ENCODE measurements around the gene FMOD. TPM values are rescaled to one million over a fixed set of nuclear protein-coding genes. Genes with fewer than 3 reads are reported as not detected.

Gene FMOD
- total and polyA plus RNA-seq, 2 experiments from 2014 or later = 2.3 to 7.6 TPM

GRCh38 chr1:203331224-203331623 lies 19.7 kb downstream of the FMOD start:
- Histone ChIP-seq H3K9me3 (ENCODE audit: low read depth) (no peaks in the 10 kb centered on the region), H3K36me3 (no peaks in the 10 kb centered on the region), H3K27me3 (no peaks in the 10 kb centered on the region), H3K4me1 (ENCODE audit: low read depth) (peaks cover 13% of the 10 kb centered on the region), H3K27ac (no peak overlapping the region), H3K4me3 (no peak overlapping the region)
- no peak for DNase-seq (ENCODE audit: low read depth in 1 of 2, low spot score in 1 of 2)
- no peak for TF ChIP-seq CTCF (IDR thresholded peaks at IDR 0.05; ENCODE audit: low read depth, low read length)

GRCh38 chr1:203328714-203329122 lies 22.2 kb downstream of the FMOD start:
- peak in 1 of 2 donors; percentile 54 for DNase-seq (ENCODE audit: low read depth in 1 of 2, low spot score in 1 of 2)

GRCh38 chr1:203327684-203328457 lies 23.1 kb downstream of the FMOD start:
- peak overlapping the region; percentile 76 for H3K27ac ChIP-seq
- H3K4me3 ChIP-seq = peak overlapping the region; percentile 12
- peak; percentile 54 for TF ChIP-seq CTCF (IDR thresholded peaks at IDR 0.05; ENCODE audit: low read depth, low read length)
- no peaks in the 10 kb centered on the region for H3K36me3 ChIP-seq
- H3K27me3 ChIP-seq = no peaks in the 10 kb centered on the region
- peak; percentile 50 to 69 for DNase-seq (ENCODE audit: low read depth in 1 of 2, low spot score in 1 of 2)
- peaks cover 24% of the 10 kb centered on the region for H3K4me1 ChIP-seq (ENCODE audit: low read depth)
- H3K9me3 ChIP-seq (ENCODE audit: low read depth) = no peaks in the 10 kb centered on the region

More at GRCh38 chr1:203328714-203329122, 22.2 kb downstream of the FMOD start:
- TF ChIP-seq CTCF (IDR thresholded peaks at IDR 0.05; ENCODE audit: low read depth, low read length) = no peak
- H3K4me3 ChIP-seq = no peak overlapping the region
- peaks cover 21% of the 10 kb centered on the region for H3K4me1 ChIP-seq (ENCODE audit: low read depth)
- no peaks in the 10 kb centered on the region for H3K27me3 ChIP-seq
- H3K27ac ChIP-seq = no peak overlapping the region
- no peaks in the 10 kb centered on the region for H3K36me3 ChIP-seq
- no peaks in the 10 kb centered on the region for H3K9me3 ChIP-seq (ENCODE audit: low read depth)

GRCh38 chr1:203326830-203327683 lies 23.9 kb downstream of the FMOD start:
- no peaks in the 10 kb centered on the region for H3K27me3 ChIP-seq
- H3K9me3 ChIP-seq (ENCODE audit: low read depth) = no peaks in the 10 kb centered on the region
- peak; percentile 92 to 95 for DNase-seq (ENCODE audit: low read depth in 1 of 2, low spot score in 1 of 2)
- no peaks in the 10 kb centered on the region for H3K36me3 ChIP-seq
- H3K4me1 ChIP-seq (ENCODE audit: low read depth) = peaks cover 24% of the 10 kb centered on the region
- H3K4me3 ChIP-seq = peak overlapping the region; percentile 22
- no peak for TF ChIP-seq CTCF (IDR thresholded peaks at IDR 0.05; ENCODE audit: low read depth, low read length)
- peak overlapping the region; percentile 76 for H3K27ac ChIP-seq

GRCh38 chr1:203325418-203326091 lies 25.4 kb downstream of the FMOD start:
- H3K27ac ChIP-seq = no peak overlapping the region
- no peaks in the 10 kb centered on the region for H3K27me3 ChIP-seq
- no peak for DNase-seq (ENCODE audit: low read depth in 1 of 2, low spot score in 1 of 2)
- no peak overlapping the region for H3K4me3 ChIP-seq
- H3K4me1 ChIP-seq (ENCODE audit: low read depth) = peaks cover 24% of the 10 kb centered on the region
- no peak for TF ChIP-seq CTCF (IDR thresholded peaks at IDR 0.05; ENCODE audit: low read depth, low read length)
- H3K9me3 ChIP-seq (ENCODE audit: low read depth) = no peaks in the 10 kb centered on the region
- no peaks in the 10 kb centered on the region for H3K36me3 ChIP-seq

Data from cardiac muscle cell (in vitro differentiated cells and primary cell).